ENCODE data around the gene ARIH1. TPM values are rescaled to one million over a fixed set of nuclear protein-coding genes. Genes with fewer than 3 reads are reported as not detected.

Gene ARIH1
- total and polyA plus RNA-seq, 2 of the 8 experiments (the other 6 are each of a cell fraction or from before 2014, with no cell fraction given): 32.7 to 179 TPM

GRCh38 chr15:72487070-72487797, 13.1 kb downstream of the ARIH1 start:
- no peak overlapping the region for H3K27ac ChIP-seq (ENCODE audit: low read depth, low read length)
- H3K79me1 ChIP-seq (ENCODE audit: low read depth, low read length): peaks cover 2% of the 10 kb centered on the region
- H3K18ac ChIP-seq (ENCODE audit: extremely low read depth, low read length): no peak overlapping the region
- POLR2A ChIA-PET (ENCODE audit: partially characterized antibody): interaction anchor here (1.3 kb wide), 1 partner anchor 19 kb away, joined by 3 read pairs; no protein-coding TSS in a partner anchor
- no peak overlapping the region for H2BK15ac ChIP-seq (ENCODE audit: low read length)
- H3K14ac ChIP-seq (ENCODE audit: insufficient read length): no peak overlapping the region
- no peak overlapping the region for H2AK5ac ChIP-seq (ENCODE audit: low read depth, low read length)
- CTCF ChIA-PET (ENCODE audit: partially characterized antibody): no interaction called here
- H3K4ac ChIP-seq (replicated peaks; ENCODE audit: insufficient read length, low read depth, low read length): no peak overlapping the region
- no peak overlapping the region for H2AFZ ChIP-seq (ENCODE audit: low read length)
- no peak overlapping the region for H2BK120ac ChIP-seq (replicated peaks; ENCODE audit: low read depth, low read length)
- H3K9me3 ChIP-seq (ENCODE audit: insufficient read depth in 2 of 2, low read depth in 1 of 2, low read length in 1 of 2): no peaks in the 10 kb centered on the region
- no peaks in the 10 kb centered on the region for H3K23me2 ChIP-seq (ENCODE audit: low read depth, low read length)
- peaks cover 44 to 99% of the 10 kb centered on the region in 2 experiments for H3K79me2 ChIP-seq (ENCODE audit: control insufficient read depth in 1 of 2, insufficient read depth in 2 of 2, low read length in 2 of 2)
- H3K36me3 ChIP-seq (ENCODE audit: control insufficient read depth in 2 of 4, insufficient read depth in 4 of 4, low read length in 3 of 4): peaks cover 0 to 2% (median 0%) of the 10 kb centered on the region in 4 experiments; a peak in 2 of 8 replicates
- FAIRE-seq: no peak
- H2BK12ac ChIP-seq (ENCODE audit: low read depth, low read length): no peak overlapping the region
- no peak overlapping the region for H4K5ac ChIP-seq (ENCODE audit: insufficient read length, low read depth, low read length)
- no peak overlapping the region for H4K8ac ChIP-seq (ENCODE audit: extremely low read depth, insufficient read depth, low read length)
- no peaks in the 10 kb centered on the region for H3K4me1 ChIP-seq (replicated peaks in 1 of 4; ENCODE audit: control insufficient read depth in 3 of 4, insufficient read depth in 4 of 4, low read length in 3 of 4)
- TF ChIP-seq POLR2A (IDR thresholded peaks at IDR 0.05; ENCODE audit: control extremely low read depth in 1 of 2, low read depth in 2 of 2, low read length in 2 of 2) (no peak), TAF1 (IDR thresholded peaks at IDR 0.05; ENCODE audit: low read depth, low read length) (no peak), CHD2 (IDR thresholded peaks at IDR 0.05; ENCODE audit: low read length) (no peak), ZNF274 (IDR thresholded peaks at IDR 0.05; ENCODE audit: borderline replicate concordance, extremely low read depth, low read length) (no peak)
- no peak overlapping the region for H3K4me3 ChIP-seq (ENCODE audit: extremely low read depth in 1 of 4, insufficient read depth in 2 of 4, low read depth in 3 of 4, low read length in 4 of 4)
- no peak for DNase-seq (ENCODE audit: low read depth in 1 of 2, low spot score in 2 of 2)
- peaks cover 13 to 14% of the 10 kb centered on the region in 2 experiments for H4K20me1 ChIP-seq (replicated peaks in 1 of 2; ENCODE audit: control insufficient read depth in 1 of 2, insufficient read depth in 2 of 2, low read length in 2 of 2)
- no peak overlapping the region; a peak in 1 of 4 replicates for H3K4me2 ChIP-seq (ENCODE audit: insufficient read depth in 1 of 2, low read depth in 2 of 2, low read length in 2 of 2)
- H2BK5ac ChIP-seq (ENCODE audit: low read depth, low read length): no peak overlapping the region
- H3K9ac ChIP-seq (replicated peaks in 1 of 4; ENCODE audit: extremely low read depth in 1 of 4, low read depth in 3 of 4, low read length in 3 of 4): no peak overlapping the region
- H3K27me3 ChIP-seq (replicated peaks in 1 of 4; ENCODE audit: control insufficient read depth in 3 of 4, extremely low read depth in 1 of 4, insufficient read depth in 3 of 4, low read length in 3 of 4): no peaks in the 10 kb centered on the region
- H3K56ac ChIP-seq (replicated peaks; ENCODE audit: insufficient read length, low read depth, low read length): no peak overlapping the region
- H3K23ac ChIP-seq (ENCODE audit: insufficient read length): no peak overlapping the region
- no peak overlapping the region for H2BK20ac ChIP-seq (ENCODE audit: low read length)
- WGBS, 2 experiments (ENCODE audit: extremely low coverage in 1 of 2, insufficient coverage in 1 of 2, insufficient read length in 1 of 2, insufficient replicate concordance in 2 of 2, low coverage in 1 of 2, low lambda C conversion rate in 2 of 2, missing lambda C conversion rate in 1 of 2): 93% methylated on average over 1 of the region's 1 CpG; no CpG with 5 or more reads in 1 of the 2 experiments
- no peak overlapping the region for H4K91ac ChIP-seq (replicated peaks; ENCODE audit: insufficient read length, low read length)
